ENCODE results near the gene MAP4K2.

The MAP4K2 gene

DNA sequence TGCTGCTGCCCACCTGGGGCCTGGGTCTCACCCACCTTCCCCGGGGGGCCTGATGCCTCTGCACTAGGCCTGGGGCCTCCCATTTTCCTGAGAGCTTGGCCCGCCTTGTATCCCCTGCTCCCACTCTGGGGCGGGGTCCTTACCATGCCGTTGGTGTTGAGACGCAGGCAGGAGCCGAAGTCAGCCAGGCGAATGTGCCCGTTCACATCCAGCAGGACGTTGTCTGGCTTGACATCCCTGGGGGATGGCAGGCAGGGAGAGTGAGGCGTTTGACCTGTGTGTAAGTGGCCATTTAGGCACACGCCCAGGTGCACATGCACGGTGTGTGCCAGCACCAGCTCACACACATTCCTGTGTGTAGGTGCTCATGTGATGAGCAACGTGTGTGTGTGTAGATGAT, 36.3 kb upstream of the MAP4K2 start:
- FAIRE-seq, result no peak
- DNase-seq (ENCODE audit: insufficient read length, low spot score), result no peak
- no peak for TF ChIP-seq POLR2AphosphoS5 (IDR thresholded peaks at IDR 0.05; ENCODE audit: low read depth, low read length)
- no peak for TF ChIP-seq POLR2A (IDR thresholded peaks at IDR 0.05; ENCODE audit: low read depth, low read length)
- no peak for TF ChIP-seq SPI1 (IDR thresholded peaks at IDR 0.05; ENCODE audit: low read depth, low read length)
- TF ChIP-seq TAF1 (IDR thresholded peaks at IDR 0.05; ENCODE audit: low read depth, low read length), result no peak
- no peak for TF ChIP-seq POU2F2 (IDR thresholded peaks at IDR 0.05; ENCODE audit: low read depth, low read length)
- no peak for TF ChIP-seq PAX5 (IDR thresholded peaks at IDR 0.05; ENCODE audit: insufficient read depth, low read length, severe bottlenecking)

- FAIRE-seq (no peak), DNase-seq (ENCODE audit: insufficient read length, low spot score) (no peak)
- TF ChIP-seq PAX5 (IDR thresholded peaks at IDR 0.05; ENCODE audit: insufficient read depth, low read length, severe bottlenecking) (no peak), POLR2AphosphoS5 (IDR thresholded peaks at IDR 0.05; ENCODE audit: low read depth, low read length) (no peak), POU2F2 (IDR thresholded peaks at IDR 0.05; ENCODE audit: low read depth, low read length) (no peak)
Observed at GRCh38 chr11:64838600-64839334, 35.8 kb upstream of the MAP4K2 start.

GRCh38 chr11:64837887-64838351, 34.9 kb upstream of the MAP4K2 start:
- FAIRE-seq, result no peak
- no peak for DNase-seq (ENCODE audit: insufficient read length, low spot score)
- TF ChIP-seq POLR2AphosphoS5 (IDR thresholded peaks at IDR 0.05; ENCODE audit: low read depth, low read length), result no peak
- TF ChIP-seq POU2F2 (IDR thresholded peaks at IDR 0.05; ENCODE audit: low read depth, low read length), result no peak
- TF ChIP-seq TAF1 (IDR thresholded peaks at IDR 0.05; ENCODE audit: low read depth, low read length), result no peak
- TF ChIP-seq SPI1 (IDR thresholded peaks at IDR 0.05; ENCODE audit: low read depth, low read length), result no peak
- no peak for TF ChIP-seq PAX5 (IDR thresholded peaks at IDR 0.05; ENCODE audit: insufficient read depth, low read length, severe bottlenecking)
- TF ChIP-seq POLR2A (IDR thresholded peaks at IDR 0.05; ENCODE audit: low read depth, low read length), result no peak

DNA sequence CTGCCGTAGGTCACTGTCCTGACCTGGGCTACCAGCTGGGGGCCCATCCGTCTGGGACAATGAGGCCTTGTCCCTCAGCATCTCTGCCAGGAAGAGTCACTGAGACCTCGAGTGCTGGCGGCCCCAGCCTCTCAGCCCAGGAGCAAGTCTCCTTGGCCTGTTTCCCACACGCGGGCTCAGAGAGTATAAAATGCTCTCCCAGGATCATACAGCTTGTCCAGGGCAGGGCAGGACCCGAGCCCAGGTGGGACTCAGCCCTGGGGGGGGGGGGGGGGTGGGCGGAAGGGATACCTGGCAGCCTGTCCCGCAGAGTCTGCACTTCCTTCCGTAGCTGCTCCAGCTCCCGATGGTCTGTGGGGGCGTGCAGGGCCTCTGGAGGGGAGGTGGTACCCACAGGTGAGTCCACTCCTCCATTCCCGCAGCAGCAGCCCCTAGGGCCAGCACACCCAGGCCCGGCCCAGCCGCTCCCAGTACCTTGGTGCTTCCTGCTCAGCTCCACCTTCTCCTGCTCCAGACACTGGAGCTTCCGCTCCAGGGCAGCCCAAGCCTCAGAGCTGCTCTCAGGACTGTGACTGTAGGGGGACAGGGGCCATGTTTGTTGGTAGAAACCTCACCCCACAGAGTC, 33.5 kb upstream of the MAP4K2 start:
- no peak for TF ChIP-seq POLR2AphosphoS5 (IDR thresholded peaks at IDR 0.05; ENCODE audit: low read depth, low read length)
- FAIRE-seq (no peak), DNase-seq (ENCODE audit: insufficient read length, low spot score) (no peak)

DNA sequence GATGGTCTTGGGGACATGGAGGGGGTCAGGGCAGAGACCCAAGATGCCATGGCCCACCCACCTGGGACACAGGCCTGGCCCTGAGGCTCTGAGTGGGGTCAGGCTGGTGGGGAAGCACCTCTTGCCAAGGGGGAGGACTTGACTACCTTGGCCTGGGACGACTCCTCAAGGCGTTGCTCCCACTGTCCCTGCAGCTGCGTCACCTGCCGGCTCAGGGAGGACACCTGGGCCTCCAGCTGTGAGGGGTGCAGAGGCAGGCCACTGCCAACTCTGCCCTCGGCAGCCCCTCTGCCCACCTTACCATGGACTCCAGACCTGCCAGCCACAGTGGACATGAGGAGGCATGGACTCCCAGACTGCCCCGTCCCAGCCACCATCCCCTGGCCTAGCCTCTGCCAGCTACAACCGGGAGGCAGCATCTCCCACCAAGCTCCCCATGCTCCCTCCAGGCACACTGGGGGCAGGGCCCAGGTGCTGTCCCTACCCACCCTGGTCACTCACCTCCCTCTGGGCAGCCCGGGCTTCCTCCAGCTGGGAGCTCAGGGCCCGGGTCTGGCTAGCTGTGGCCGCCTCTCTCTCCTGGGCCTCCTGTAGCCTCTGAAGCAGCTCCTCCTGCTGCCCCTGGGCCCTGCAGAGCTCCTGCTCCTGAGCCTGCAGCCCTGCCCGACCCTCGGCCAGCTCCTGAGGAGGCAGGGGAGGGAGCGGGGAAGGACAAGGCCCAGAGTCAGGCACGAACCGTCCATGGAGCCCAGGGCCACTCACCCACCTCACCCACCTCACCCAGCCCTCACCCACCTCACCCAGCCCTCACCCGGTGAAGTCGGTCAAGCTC, 32.8 kb upstream of the MAP4K2 start:
- DNase-seq (ENCODE audit: insufficient read length, low spot score), result no peak
- TF ChIP-seq TAF1 (IDR thresholded peaks at IDR 0.05; ENCODE audit: low read depth, low read length) (no peak), SPI1 (IDR thresholded peaks at IDR 0.05; ENCODE audit: low read depth, low read length) (no peak), POU2F2 (IDR thresholded peaks at IDR 0.05; ENCODE audit: low read depth, low read length) (no peak), POLR2AphosphoS5 (IDR thresholded peaks at IDR 0.05; ENCODE audit: low read depth, low read length) (no peak), POLR2A (IDR thresholded peaks at IDR 0.05; ENCODE audit: low read depth, low read length) (no peak), PAX5 (IDR thresholded peaks at IDR 0.05; ENCODE audit: insufficient read depth, low read length, severe bottlenecking) (no peak)
- no peak for FAIRE-seq

DNA sequence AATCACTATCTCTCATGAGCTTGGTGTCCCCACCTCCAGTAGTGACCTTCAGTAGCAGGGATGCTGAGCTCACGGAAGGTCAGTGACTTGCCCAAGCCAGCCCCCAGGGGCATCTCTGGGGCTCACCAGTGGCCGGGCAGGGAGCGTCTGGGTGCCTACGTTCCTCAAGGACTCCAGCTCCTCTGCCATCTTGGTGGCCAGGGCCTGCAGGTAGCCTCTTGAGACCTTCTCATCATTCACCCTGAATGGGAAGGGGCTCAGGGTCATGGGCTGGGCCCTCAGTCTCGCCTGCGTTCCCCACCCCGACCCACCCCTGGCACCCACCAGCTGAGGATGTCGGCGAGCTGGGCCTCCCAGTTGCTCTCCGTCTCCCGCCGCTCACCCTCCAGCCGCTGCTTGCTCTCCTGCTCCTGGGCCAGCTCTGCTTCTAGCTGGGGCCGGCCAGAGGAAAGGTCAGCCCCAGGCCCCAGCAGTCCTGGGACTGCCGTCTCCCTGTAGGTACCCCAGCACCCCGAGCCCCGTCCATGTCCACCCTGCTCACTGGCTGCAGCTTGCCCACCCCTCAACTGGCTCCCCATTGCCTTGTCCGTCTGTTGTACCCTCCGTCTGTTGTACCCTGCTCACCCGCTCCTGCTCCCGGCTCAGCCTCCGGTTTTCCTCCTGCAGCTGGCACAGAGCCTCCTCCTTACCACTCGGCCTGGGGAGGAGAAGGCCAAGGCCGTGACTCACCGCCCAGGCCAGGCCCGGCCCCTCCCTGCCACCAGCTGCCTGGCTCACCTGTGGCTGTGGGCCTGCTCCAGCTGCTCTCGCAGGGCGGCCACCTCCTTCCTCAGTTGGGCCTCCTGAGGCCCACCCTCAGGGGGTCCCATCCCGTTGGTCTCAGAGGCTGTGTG, 32.0 kb upstream of the MAP4K2 start:
- FAIRE-seq (no peak), DNase-seq (ENCODE audit: insufficient read length, low spot score) (no peak)
- TF ChIP-seq SPI1 (IDR thresholded peaks at IDR 0.05; ENCODE audit: low read depth, low read length) (no peak), PAX5 (IDR thresholded peaks at IDR 0.05; ENCODE audit: insufficient read depth, low read length, severe bottlenecking) (no peak), POU2F2 (IDR thresholded peaks at IDR 0.05; ENCODE audit: low read depth, low read length) (no peak), POLR2A (IDR thresholded peaks at IDR 0.05; ENCODE audit: low read depth, low read length) (no peak), TAF1 (IDR thresholded peaks at IDR 0.05; ENCODE audit: low read depth, low read length) (no peak), POLR2AphosphoS5 (IDR thresholded peaks at IDR 0.05; ENCODE audit: low read depth, low read length) (no peak)

GRCh38 chr11:64834031-64834722, 31.2 kb upstream of the MAP4K2 start:
- FAIRE-seq (no peak), DNase-seq (ENCODE audit: insufficient read length, low spot score) (no peak)
- no peak for TF ChIP-seq POU2F2 (IDR thresholded peaks at IDR 0.05; ENCODE audit: low read depth, low read length)
- TF ChIP-seq PAX5 (IDR thresholded peaks at IDR 0.05; ENCODE audit: insufficient read depth, low read length, severe bottlenecking), result no peak
- no peak for TF ChIP-seq SPI1 (IDR thresholded peaks at IDR 0.05; ENCODE audit: low read depth, low read length)
- TF ChIP-seq POLR2AphosphoS5 (IDR thresholded peaks at IDR 0.05; ENCODE audit: low read depth, low read length), result no peak
- no peak for TF ChIP-seq POLR2A (IDR thresholded peaks at IDR 0.05; ENCODE audit: low read depth, low read length)
- TF ChIP-seq TAF1 (IDR thresholded peaks at IDR 0.05; ENCODE audit: low read depth, low read length), result no peak

- TF ChIP-seq TAF1 (IDR thresholded peaks at IDR 0.05; ENCODE audit: low read depth, low read length) (no peak), POLR2A (IDR thresholded peaks at IDR 0.05; ENCODE audit: low read depth, low read length) (no peak), POU2F2 (IDR thresholded peaks at IDR 0.05; ENCODE audit: low read depth, low read length) (no peak), SPI1 (IDR thresholded peaks at IDR 0.05; ENCODE audit: low read depth, low read length) (no peak), POLR2AphosphoS5 (IDR thresholded peaks at IDR 0.05; ENCODE audit: low read depth, low read length) (no peak), PAX5 (IDR thresholded peaks at IDR 0.05; ENCODE audit: insufficient read depth, low read length, severe bottlenecking) (no peak)
- DNase-seq (ENCODE audit: insufficient read length, low spot score) (no peak), FAIRE-seq (no peak)
Observed at GRCh38 chr11:64833509-64833908, 30.5 kb upstream of the MAP4K2 start.

Data from GM12891 (cell line).